SK-N-MC (cell line): ENCODE data around the gene DGKZ.

Experiments used
- DNase-seq: peaks from one replicate; pipeline ENCODE4 v3.0.0-alpha.2; 2011; ENCODE audit warnings: low read depth, low spot score
- H3K27ac ChIP-seq: fragments of 200-600 bp; sonication (generic); 2 replicates; pipeline ENCODE4 v1.5.1; 2016; ENCODE audit warnings: mixed run types
- H3K36me3 ChIP-seq: fragments of 200-600 bp; sonication (generic); 2 replicates; pipeline ENCODE4 v1.6.1; 2017; ENCODE audit warnings: antibody characterized with exemption, low read length, mixed read lengths; ENCODE audit not compliant: insufficient read depth
- H3K4me3 ChIP-seq: fragments of 200-600 bp; sonication (generic); 2 replicates; pipeline ENCODE4 v1.5.1; 2016
- H3K9ac ChIP-seq: fragments of 200-600 bp; sonication (generic); 2 replicates; pipeline ENCODE4 v1.8.0; 2017; ENCODE audit warnings: mixed run types, mixed read lengths; ENCODE audit not compliant: insufficient read length
- H3K9me3 ChIP-seq: fragments of 200-600 bp; sonication (generic); 2 replicates; pipeline ENCODE4 v1.6.1; 2017; ENCODE audit warnings: low read depth, mild to moderate bottlenecking, antibody characterized with exemption, low read length, moderate library complexity, mixed read lengths
- EZH2 ChIP-seq: fragments of 200-600 bp; sonication (generic); IDR thresholded peaks from one replicate; pipeline ENCODE4 v1.6.1; 2017; ENCODE audit warnings: antibody characterized with exemption
- FOXP2 ChIP-seq: optimal IDR thresholded peaks from 2 replicates; pipeline ENCODE3; 2011; ENCODE audit warnings: mild to moderate bottlenecking, moderate library complexity; ENCODE audit not compliant: insufficient read depth; ENCODE audit errors: extremely low read length, control extremely low read depth
- POLR2AphosphoS5 ChIP-seq: IDR thresholded peaks from 2 replicates; pipeline ENCODE4 v1.6.1; 2012; ENCODE audit warnings: mild to moderate bottlenecking, low read depth, low read length, borderline replicate concordance

DGKZ gene

GRCh38 chr11:46321757-46322156 is 25.5 kb upstream of the DGKZ start:
- Histone ChIP-seq H3K9ac (no peak overlapping the region), H3K27ac (no peak overlapping the region), H3K9me3 (no peaks in the 10 kb centered on the region), H3K36me3 (no peaks in the 10 kb centered on the region), H3K4me3 (no peak overlapping the region)
- TF ChIP-seq FOXP2 (no peak), POLR2AphosphoS5 (no peak), EZH2 (no peak)
- DNase-seq = no peak

- no peaks in the 10 kb centered on the region for H3K36me3 ChIP-seq
- no peak overlapping the region for H3K27ac ChIP-seq
- no peak overlapping the region for H3K9ac ChIP-seq
- no peak overlapping the region for H3K4me3 ChIP-seq
- no peaks in the 10 kb centered on the region for H3K9me3 ChIP-seq
- DNase-seq = no peak
- TF ChIP-seq FOXP2 (no peak), EZH2 (no peak), POLR2AphosphoS5 (no peak)
These were observed 24.5 kb upstream of the DGKZ start for GRCh38 chr11:46322759-46323158.

GRCh38 chr11:46326813-46327416 is 20.3 kb upstream of the DGKZ start:
- H3K9me3 ChIP-seq = no peaks in the 10 kb centered on the region
- DNase-seq = no peak
- no peaks in the 10 kb centered on the region for H3K36me3 ChIP-seq
- H3K9ac ChIP-seq = no peak overlapping the region
- no peak overlapping the region for H3K4me3 ChIP-seq
- TF ChIP-seq POLR2AphosphoS5 (no peak), EZH2 (no peak), FOXP2 (no peak)
- H3K27ac ChIP-seq = no peak overlapping the region

- Histone ChIP-seq H3K9me3 (no peaks in the 10 kb centered on the region), H3K9ac (no peak overlapping the region), H3K36me3 (no peaks in the 10 kb centered on the region), H3K27ac (no peak overlapping the region), H3K4me3 (no peak overlapping the region)
- TF ChIP-seq EZH2 = no peak
- TF ChIP-seq POLR2AphosphoS5 = no peak
- no peak for TF ChIP-seq FOXP2
- DNase-seq = no peak
These were observed 19.4 kb upstream of the DGKZ start for GRCh38 chr11:46327829-46328228.

GRCh38 chr11:46330154-46330553 is 17.1 kb upstream of the DGKZ start:
- no peak overlapping the region for H3K4me3 ChIP-seq
- no peak for DNase-seq
- H3K9me3 ChIP-seq = no peaks in the 10 kb centered on the region
- no peak overlapping the region for H3K27ac ChIP-seq
- no peak for TF ChIP-seq POLR2AphosphoS5
- no peak for TF ChIP-seq EZH2
- TF ChIP-seq FOXP2 = no peak
- no peaks in the 10 kb centered on the region for H3K36me3 ChIP-seq
- H3K9ac ChIP-seq = no peak overlapping the region

GRCh38 chr11:46330563-46331281 is 16.5 kb upstream of the DGKZ start:
- H3K4me3 ChIP-seq = peak overlapping the region; percentile 26; the same call in 1 of the 2 replicates
- DNase-seq = no peak
- TF ChIP-seq POLR2AphosphoS5 = no peak
- TF ChIP-seq FOXP2 = no peak
- no peak for TF ChIP-seq EZH2
- no peaks in the 10 kb centered on the region for H3K36me3 ChIP-seq
- H3K27ac ChIP-seq = no peak overlapping the region
- no peaks in the 10 kb centered on the region for H3K9me3 ChIP-seq
- no peak overlapping the region for H3K9ac ChIP-seq

GRCh38 chr11:46331282-46331984 is 15.8 kb upstream of the DGKZ start:
- H3K4me3 ChIP-seq = no peak overlapping the region
- TF ChIP-seq POLR2AphosphoS5 = no peak
- TF ChIP-seq EZH2 = no peak
- no peak for TF ChIP-seq FOXP2
- H3K27ac ChIP-seq = no peak overlapping the region
- no peaks in the 10 kb centered on the region for H3K9me3 ChIP-seq
- H3K9ac ChIP-seq = no peak overlapping the region
- no peak for DNase-seq
- no peaks in the 10 kb centered on the region for H3K36me3 ChIP-seq

GRCh38 chr11:46332093-46332567 is 15.1 kb upstream of the DGKZ start:
- TF ChIP-seq EZH2 = no peak
- TF ChIP-seq POLR2AphosphoS5 = no peak
- no peak for TF ChIP-seq FOXP2
- DNase-seq = no peak
- H3K9ac ChIP-seq = no peak overlapping the region
- no peaks in the 10 kb centered on the region for H3K36me3 ChIP-seq
- H3K27ac ChIP-seq = no peak overlapping the region
- H3K9me3 ChIP-seq = no peaks in the 10 kb centered on the region
- H3K4me3 ChIP-seq = no peak overlapping the region
